HEK293T (cell line): ENCODE measurements around the gene UBE2C.

Source experiments
- ELF4 ChIP-seq: fragments of 450-650 bp; IDR thresholded peaks from 2 replicates; pipeline ENCODE4 v1.6.1; 2017; ENCODE audit warnings: antibody characterized with exemption
- FOXA1 ChIP-seq: fragments of 450-650 bp; IDR thresholded peaks from 2 replicates; pipeline ENCODE4 v1.6.1; 2016; ENCODE audit warnings: mild to moderate bottlenecking
- SP1 ChIP-seq: fragments of 450-650 bp; IDR thresholded peaks from 2 replicates; pipeline ENCODE4 v1.6.1; 2017

DNA sequence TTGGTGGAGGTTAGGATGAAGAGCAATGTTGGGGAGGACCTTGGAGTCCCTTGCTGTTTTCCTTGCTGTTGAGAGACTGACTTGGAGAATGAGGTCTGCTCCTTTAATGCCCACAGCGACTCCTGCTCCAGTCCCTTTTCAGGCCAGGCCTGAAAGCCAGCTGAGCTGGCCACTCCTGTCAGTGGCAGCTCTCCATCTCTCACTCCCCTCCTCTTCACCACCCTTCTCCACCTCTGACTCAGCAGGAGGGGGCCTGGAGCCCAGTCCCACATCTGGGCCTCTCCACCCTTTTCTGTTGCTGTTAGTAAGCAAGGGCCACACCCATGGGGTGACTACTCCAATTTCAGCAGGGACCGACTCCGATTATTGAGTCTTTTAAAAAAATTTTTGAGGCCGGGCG is 23.4 kb downstream of the UBE2C start:
- TF ChIP-seq SP1 (no peak), FOXA1 (no peak), ELF4 (no peak)
